Lower lobe of right lung (tissue), 2 donors: Measurements from ENCODE around the gene CYP11A1. TPM values are rescaled to one million over a fixed set of nuclear protein-coding genes. Genes with fewer than 3 reads are reported as not detected.

Experiments used
- ATAC-seq, 2 donors: fragments of 200-7000 bp; cut with Tn5 transposase; one replicate each; pipeline ENCODE4 v1.9.1; 2020 to 2022; ENCODE audit warnings: mild to moderate bottlenecking in 2 of 2, moderate library complexity in 2 of 2
- DNase-seq: peaks from one replicate; pipeline ENCODE4 v3.0.0-alpha.2; 2020
- H3K27ac ChIP-seq: fragments of 200-600 bp; one replicate; pipeline ENCODE4 v1.8.0; 2022
- H3K27me3 ChIP-seq: fragments of 200-600 bp; one replicate; pipeline ENCODE4 v1.8.0; 2022; ENCODE audit warnings: low read depth
- H3K36me3 ChIP-seq: fragments of 200-600 bp; one replicate; pipeline ENCODE4 v1.8.0; 2022; ENCODE audit warnings: mild to moderate bottlenecking
- H3K4me1 ChIP-seq: fragments of 200-600 bp; one replicate; pipeline ENCODE4 v1.8.0; 2022
- H3K4me3 ChIP-seq: fragments of 200-600 bp; one replicate; pipeline ENCODE4 v1.8.0; 2022; ENCODE audit warnings: mild to moderate bottlenecking
- H3K9me3 ChIP-seq: fragments of 200-600 bp; one replicate; pipeline ENCODE4 v1.8.0; 2022
- intact Hi-C: fragments of 100-400 bp; cut with DNase I; formaldehyde crosslinking; loops from one replicate; pipeline ENCODE4 v1.11.0; 2022
- total RNA-seq: library from RNA; stranded (reverse); fragmentation: NEBNext Ultra II Directional; extraction: Animal tissue kit (Norgen Biotek cat#: 25700); gene quantifications from one replicate; pipeline ENCODE4 v1.2.1, GENCODE V29; 2021
- TF ChIP-seq, protein P1 (sequence below): fragments of 200-600 bp; IDR thresholded peaks from one replicate; pipeline ENCODE4 v1.8.0; 2022; ENCODE audit warnings: antibody characterized with exemption, mild to moderate bottlenecking
- donor health status: DM: no; HTN: yes; CAD: no; lungs with severe emphysema.

The CYP11A1 gene
- total RNA-seq, 1 donor from 2014 or later: 0.59 TPM

DNA sequence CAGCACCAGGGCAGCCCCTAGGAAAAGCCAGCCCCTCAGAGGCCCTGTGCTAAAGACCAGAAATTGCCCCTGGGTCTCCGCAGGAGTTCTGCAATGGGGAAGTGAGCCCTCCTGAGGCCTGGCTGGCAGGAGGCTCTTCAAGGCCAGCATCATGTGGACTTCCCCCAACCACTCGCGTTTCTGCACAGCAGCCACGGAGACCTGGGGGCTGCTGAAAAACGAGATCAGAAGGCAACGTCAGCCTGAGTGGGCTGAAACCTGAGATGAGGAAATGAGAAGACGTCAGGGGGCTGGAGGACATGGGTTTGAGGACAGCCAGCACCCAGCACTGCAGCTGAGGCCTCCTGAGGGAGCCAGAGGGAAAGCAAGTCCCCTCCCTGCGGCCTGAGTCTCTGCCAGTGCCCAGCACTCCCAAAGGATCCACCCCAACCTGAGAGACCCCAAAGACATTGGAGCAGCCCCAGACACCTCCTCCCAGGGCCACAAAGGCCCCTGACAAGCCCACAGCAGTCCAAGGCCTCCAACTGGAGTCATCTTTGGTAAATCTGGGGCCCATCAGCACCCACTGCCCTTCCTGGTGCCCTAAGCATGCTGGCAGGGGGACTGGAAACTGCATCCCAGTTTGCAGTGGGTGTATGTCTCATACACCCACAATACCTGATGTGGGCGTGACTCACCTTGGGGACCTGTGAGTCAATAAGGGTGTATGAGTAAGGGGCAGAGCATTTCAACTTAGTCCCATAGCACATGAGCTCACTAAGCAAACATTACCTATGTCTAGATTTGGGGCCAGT is 29.2 kb upstream of the CYP11A1 start:
- Histone ChIP-seq H3K27me3 (peaks cover 3% of the 10 kb centered on the region), H3K36me3 (no peaks in the 10 kb centered on the region), H3K4me3 (no peak overlapping the region), H3K27ac (no peak overlapping the region), H3K9me3 (no peaks in the 10 kb centered on the region), H3K4me1 (peaks cover 19% of the 10 kb centered on the region)
- DNase-seq (no peak), ATAC-seq (peak; percentile 29 to 38)
- intact Hi-C loops: no loop called here
- TF ChIP-seq, protein P1, sequence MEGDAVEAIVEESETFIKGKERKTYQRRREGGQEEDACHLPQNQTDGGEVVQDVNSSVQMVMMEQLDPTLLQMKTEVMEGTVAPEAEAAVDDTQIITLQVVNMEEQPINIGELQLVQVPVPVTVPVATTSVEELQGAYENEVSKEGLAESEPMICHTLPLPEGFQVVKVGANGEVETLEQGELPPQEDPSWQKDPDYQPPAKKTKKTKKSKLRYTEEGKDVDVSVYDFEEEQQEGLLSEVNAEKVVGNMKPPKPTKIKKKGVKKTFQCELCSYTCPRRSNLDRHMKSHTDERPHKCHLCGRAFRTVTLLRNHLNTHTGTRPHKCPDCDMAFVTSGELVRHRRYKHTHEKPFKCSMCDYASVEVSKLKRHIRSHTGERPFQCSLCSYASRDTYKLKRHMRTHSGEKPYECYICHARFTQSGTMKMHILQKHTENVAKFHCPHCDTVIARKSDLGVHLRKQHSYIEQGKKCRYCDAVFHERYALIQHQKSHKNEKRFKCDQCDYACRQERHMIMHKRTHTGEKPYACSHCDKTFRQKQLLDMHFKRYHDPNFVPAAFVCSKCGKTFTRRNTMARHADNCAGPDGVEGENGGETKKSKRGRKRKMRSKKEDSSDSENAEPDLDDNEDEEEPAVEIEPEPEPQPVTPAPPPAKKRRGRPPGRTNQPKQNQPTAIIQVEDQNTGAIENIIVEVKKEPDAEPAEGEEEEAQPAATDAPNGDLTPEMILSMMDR: no peak

DNA sequence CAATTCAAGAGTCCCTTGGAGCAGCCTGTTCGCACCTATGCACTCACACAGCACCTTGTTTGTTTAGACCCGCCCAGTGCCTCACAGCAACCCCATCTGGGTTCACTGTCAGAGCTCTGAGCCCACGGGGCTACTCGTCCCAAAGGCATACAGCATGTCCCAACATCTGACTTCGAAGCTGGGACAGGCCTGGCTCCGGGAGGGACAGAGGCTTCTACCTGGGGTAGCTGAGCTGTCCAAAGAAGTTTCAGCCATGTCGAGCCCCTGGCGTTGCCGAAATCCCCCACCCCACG is 28.6 kb upstream of the CYP11A1 start:
- Histone ChIP-seq H3K9me3 (no peaks in the 10 kb centered on the region), H3K4me1 (peaks cover 15% of the 10 kb centered on the region), H3K36me3 (no peaks in the 10 kb centered on the region), H3K27ac (no peak overlapping the region), H3K27me3 (no peaks in the 10 kb centered on the region), H3K4me3 (no peak overlapping the region)
- no peak for ATAC-seq
- TF ChIP-seq, protein P1: no peak
- no peak for DNase-seq
- intact Hi-C loops: no loop called here

DNA sequence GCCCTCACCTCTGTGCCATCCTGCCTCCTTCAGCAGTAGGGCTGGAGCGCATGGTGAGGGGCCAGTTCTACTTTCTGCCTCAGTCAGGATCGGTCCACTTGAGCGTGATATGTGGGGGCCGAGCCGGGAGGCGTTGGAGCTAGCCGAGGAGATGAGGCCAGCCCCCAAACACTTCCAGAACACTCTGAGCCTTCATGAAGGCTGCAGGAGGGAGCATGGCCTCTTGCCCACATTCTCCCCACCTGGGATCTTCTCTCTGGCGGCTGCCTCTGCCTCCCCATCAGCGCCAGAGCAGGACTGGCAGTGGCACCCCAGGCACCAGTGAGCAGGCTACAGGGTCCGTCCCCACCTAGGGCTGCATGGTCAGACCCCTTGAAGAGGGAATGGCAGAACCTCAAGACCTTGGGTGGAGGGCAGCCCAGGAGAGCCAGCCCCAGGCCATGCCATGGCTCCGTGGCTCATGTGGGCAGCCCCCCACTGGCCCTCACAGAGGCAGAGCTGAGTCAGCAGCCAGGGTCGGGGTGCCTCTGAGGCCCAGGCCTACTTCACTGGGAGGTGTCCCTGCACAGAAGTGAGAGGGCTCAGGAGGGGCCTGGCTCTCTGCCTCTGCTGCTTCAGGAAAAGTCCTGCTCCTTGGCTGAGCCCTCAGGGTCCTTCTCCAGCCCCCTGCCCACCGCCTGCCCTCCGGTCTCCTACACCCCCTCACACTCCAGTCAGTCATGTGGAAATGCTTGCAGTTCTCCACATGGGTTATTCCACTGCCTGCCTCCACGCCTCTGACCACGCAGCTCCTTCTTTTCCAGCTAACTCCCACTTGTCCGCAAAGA is 28.1 kb upstream of the CYP11A1 start:
- H3K4me1 ChIP-seq: peaks cover 10% of the 10 kb centered on the region
- intact Hi-C loops: no loop called here
- DNase-seq: no peak
- ATAC-seq: no peak
- H3K36me3 ChIP-seq: no peaks in the 10 kb centered on the region
- TF ChIP-seq, protein P1: no peak
- H3K27me3 ChIP-seq: no peaks in the 10 kb centered on the region
- H3K27ac ChIP-seq: no peak overlapping the region
- no peak overlapping the region for H3K4me3 ChIP-seq
- no peaks in the 10 kb centered on the region for H3K9me3 ChIP-seq

DNA sequence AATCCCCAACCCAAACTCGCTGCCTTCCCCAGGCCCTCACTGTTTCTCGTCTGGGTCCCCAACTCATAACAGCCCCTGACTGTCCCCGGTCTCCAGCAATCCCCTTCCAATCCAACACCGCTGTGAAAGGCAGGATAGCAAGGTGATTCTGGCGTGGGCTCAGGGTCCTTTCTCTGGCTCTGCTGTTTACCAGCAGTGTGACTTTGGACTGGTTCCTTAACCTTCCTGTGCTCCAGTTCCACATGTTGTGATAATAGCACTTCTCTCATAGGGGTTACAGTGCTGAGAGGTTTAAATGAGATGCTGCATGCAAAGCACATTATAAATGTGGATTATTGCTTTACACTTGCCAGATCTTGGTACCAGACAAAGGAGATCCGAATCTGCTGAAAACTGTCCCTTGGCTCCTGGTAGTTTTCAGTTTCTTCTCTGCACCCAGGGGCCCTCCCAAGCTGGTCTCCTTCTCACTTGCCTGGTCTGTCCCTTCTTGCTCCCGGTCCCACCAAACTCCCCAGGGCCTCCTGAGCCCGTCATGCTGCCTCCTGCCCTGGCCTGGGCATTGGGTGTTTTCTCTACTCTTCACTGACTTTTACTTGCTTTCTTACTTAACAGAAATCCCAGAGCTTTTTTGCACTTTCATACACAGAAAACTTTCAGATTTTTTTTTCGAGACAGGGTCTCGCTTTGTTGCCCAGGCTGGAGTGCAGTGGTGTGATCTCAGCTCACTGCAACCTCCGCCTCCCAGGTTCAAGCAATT is 26.8 kb upstream of the CYP11A1 start:
- Histone ChIP-seq H3K4me1 (peaks cover 1% of the 10 kb centered on the region), H3K36me3 (no peaks in the 10 kb centered on the region), H3K27ac (no peak overlapping the region), H3K4me3 (no peak overlapping the region), H3K27me3 (no peaks in the 10 kb centered on the region), H3K9me3 (no peaks in the 10 kb centered on the region)
- no peak for DNase-seq
- intact Hi-C loops: no loop called here
- TF ChIP-seq, protein P1: no peak
- no peak for ATAC-seq

DNA sequence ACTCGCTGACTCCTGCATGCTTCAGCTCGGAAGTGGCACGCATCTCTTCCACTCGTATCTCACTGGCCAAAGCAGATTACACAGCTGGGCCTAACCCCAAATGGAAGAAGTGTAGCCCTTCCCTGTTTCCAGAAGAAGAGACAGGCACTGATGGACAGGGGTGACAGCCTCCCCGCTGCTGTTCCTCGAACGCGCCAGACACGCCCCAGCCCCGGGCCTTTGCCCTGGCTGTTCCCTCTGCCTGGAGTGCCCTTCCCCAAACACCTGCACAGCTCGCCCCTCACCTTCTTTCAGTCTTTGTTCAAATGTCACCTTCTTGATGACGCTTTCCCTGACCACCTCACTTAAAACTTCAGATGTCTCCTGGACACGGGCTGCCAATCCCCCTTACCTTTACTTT is 26.0 kb upstream of the CYP11A1 start:
- intact Hi-C loops: no loop called here
- no peaks in the 10 kb centered on the region for H3K27me3 ChIP-seq
- no peak for ATAC-seq

More for the DNA sequence above, 26.0 kb upstream of the CYP11A1 start:
- Histone ChIP-seq H3K9me3 (no peaks in the 10 kb centered on the region), H3K27ac (no peak overlapping the region), H3K36me3 (no peaks in the 10 kb centered on the region), H3K4me3 (no peak overlapping the region), H3K4me1 (peaks cover 10% of the 10 kb centered on the region)
- no peak for DNase-seq
- TF ChIP-seq, protein P1: no peak
